CD4-positive, alpha-beta T cell treated with Interferon alpha-2 for 1 hour (primary cell): Measurements from ENCODE around the gene TBC1D9B.

Experiments
- DNase-seq, 2 donors: peaks; one replicate each; pipeline ENCODE4 v3.0.0-alpha.2; 2020 to 2022

Gene TBC1D9B

DNA sequence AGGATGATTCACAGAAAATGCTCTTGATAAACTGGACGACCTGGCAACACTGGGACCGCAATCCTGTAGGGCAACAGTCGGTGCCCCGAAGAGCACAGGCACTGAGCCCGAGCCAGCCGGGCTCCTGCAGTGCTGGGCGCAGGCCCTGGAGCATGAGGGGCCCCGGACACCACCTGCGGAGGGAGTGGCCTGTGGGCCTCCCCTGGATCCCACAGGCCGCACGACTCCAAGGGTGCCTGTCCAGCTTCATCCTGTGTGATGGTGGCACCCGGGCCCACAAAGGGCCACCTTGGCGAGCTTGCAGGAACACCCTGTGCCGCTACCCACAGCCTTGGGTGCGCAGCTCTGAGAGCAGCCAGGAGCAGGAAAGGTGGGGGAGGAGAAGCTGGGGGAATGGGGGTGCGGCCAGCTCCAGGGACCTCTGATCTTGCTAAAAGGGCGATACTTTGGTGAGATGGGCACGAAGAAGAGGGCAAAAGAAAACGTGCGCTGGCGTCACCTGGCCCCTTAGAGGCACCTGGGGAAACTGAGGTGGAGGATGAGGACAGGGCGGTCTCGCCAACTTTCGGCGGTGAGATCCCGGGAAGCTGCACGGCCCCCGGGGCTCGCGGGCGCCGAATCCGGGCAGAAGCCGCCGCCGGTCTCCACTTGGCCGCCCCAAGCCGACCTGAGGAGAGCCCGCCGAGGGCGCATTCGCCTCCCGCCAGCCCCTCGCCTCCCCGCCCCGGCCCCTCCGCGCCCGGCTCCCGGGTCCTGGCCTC, 722 bp downstream of the TBC1D9B start:
- DNase-seq, result peak in 1 of 2 donors; percentile 6

DNA sequence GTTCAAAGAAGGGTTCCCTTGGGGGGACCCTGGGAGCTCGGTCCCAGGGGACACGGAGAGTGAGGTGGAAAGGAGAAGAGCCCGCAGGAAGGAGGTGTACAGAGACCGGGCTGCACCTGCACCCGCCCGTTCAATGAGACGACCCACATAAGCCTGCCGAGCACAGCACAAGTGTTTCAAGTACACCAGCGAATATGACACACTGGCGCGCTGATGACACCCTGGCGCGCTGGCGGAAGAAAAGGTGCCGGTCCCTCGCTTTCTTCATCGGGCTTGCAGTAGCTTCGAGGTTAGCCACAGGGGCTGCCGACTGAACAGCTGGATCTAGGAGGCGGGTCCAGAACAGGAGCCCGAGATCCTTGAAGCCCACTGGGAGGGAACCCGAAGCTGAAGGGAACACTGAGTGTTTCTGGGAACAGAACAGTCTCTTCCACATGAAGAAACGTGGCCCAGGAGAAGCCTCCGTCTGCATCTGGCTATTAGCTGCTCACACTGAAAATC, 1.4 kb downstream of the TBC1D9B start:
- no peak for DNase-seq

DNA sequence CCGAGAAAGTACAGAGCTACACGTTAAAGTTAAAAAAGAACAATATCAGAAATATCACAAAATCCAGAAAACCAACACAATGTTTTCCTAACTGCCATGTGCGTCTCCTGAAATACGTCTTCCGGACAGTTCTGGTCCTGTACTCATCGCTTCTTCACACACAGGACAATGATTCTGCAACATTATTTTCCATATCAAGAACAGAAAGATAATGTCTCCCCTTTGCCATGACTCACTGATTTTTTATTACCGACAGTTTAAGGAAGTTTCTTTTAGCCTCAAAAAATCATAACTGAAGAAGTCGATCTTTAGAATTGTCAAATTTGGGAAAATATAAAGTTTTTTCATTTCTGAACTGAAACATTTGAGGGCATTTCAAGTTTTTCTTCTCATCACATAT, 2.5 kb downstream of the TBC1D9B start:
- no peak for DNase-seq

DNA sequence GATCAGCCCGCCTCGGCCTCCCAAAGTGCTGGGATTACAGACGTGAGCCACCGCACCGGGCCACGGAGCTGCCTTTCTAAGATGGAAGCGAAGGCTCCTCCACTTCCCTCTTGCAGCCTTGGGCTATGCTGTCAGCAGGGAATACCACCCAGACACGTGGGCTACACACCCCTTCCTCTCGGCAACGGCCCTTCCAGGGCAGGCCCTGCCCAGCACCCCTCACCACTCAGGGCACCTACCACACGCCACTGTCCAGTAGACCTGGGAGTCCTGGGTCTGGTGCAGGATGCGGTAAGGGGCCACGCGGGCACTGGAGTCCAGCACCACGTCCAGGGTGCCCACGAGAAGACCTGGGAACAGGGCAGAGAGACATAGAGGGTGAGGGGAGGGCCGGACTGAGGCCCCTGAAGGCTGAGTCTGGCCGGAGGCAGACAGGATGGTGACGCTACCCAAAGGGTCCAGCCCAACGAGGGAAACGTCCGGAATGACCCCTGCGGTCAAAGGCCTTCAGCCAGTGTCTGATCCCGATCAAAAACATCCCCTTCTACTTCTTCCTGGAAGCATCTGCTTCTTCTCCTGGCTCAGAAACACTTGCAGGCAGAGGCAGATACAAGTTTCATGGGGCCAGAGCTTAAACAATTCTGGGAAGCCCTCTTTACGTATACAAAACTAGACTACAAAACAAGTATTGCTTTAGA, 3.1 kb downstream of the TBC1D9B start:
- no peak for DNase-seq

DNA sequence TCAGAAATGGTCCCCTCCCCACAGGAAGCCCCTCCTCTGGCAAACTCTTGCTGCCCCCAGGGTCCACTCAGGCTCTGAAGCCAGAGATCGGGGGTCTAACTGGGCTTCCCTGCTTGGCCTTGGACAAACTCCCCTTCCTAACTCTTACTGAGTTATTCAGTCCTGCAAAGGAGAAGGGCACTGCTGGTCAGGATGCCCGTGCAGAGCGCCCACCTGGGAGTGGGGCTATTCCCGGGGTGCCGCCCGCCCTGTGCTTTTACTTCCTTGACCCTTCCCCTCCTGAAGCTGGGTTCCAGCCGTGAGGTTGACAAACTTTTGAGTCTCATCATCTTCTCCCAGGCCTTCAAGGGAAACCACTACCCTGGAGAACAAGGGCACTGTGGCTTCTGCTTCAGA, 4.9 kb downstream of the TBC1D9B start:
- DNase-seq, result no peak

DNA sequence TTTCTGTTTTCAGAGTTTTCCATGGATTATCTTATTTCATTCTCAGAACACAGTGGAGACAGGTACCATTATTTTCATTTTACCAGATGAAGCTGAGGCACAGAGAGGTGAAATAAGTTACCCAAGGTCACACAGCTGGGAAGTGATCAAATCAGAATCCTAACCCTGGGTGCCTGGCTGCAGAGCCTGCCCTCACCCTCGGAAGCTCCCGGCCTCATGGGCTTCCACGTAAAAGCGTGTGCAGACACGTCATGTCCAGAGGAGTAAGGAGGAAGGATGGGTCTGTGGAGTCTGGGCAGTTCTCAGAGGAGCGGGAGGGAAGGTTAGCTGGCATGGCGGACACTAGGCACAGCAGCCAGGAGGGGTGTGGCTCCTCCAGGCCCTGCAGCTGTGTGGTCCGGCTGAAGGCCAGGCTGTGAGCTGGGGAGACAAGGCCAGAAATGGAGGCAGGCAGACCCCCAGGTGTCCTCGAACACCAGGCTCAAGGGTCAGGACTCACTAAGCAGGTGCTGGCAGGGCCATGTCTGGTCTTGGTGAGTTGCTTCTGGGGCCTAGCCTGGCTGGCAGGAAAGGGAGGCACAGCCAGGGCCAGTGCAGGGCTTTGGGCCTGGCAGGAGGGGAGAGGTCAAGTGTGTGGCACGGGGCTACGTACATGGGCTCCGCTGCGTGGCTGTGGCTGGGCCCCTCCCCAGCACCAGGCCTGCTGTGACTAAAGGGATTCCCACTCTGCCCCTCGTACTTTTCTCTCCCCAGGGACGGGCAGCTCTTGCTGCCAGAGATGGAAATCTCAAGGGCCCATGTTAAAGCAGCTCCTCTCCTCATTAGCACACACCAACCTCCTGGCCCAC, 5.6 kb downstream of the TBC1D9B start:
- DNase-seq, result no peak

DNA sequence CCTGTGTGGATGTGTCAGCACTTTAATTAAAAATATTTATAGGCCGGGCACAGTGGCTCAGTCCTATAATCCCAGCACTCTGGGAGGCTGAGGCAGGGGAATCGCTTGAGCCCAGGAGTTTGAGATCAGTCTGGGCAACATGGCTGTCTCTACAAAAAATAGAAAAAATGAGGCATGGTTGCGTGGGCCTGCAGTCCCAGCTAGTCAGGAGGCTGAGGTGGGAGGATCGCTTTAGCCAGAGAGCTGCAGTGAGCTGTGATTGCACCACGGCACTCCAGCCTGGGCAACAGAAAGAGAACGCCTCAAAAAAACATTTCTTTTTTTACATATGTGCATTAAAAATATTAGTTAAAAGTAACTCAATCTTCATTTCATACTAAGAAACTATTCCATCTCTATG, 6.2 kb downstream of the TBC1D9B start:
- DNase-seq, result no peak

DNA sequence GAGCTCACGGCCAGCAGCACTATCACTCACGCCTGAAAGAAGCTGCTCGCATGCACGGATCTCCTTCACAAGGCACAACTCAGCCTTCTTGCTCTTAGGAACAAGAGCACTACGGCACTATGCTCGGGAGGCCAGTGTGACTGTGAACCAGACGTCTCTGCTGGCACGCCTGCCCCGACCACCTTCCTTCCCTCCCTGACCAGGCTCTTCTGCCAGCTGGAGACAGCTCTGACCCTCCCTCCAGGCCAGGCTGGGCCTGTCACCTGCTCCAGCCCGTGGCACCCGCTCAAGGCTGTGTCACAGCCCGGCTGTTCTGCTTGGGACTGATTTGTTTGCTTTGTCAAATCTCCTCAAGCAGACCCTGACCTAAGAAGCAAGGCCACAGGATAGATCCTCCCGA, 7.0 kb downstream of the TBC1D9B start:
- DNase-seq, result no peak

DNA sequence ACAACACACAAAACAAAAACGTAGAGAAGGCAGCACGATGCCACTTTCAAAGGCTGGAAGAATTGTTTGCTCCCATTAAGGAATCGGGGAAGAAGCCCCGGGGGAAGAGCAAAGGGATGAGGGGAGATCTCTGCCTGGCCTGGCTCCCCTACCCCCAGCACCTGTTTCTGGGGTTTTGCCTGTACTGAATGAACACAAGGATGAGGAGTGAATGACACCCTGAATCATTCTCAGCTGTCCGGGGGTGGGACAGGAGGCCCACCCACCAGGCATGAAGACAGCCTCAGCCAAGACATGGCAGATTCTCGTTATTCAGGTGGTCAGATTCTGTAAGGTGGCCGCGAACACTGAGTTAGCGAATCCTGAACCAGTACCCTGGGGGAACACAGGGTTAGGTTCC, 7.5 kb downstream of the TBC1D9B start:
- no peak for DNase-seq

DNA sequence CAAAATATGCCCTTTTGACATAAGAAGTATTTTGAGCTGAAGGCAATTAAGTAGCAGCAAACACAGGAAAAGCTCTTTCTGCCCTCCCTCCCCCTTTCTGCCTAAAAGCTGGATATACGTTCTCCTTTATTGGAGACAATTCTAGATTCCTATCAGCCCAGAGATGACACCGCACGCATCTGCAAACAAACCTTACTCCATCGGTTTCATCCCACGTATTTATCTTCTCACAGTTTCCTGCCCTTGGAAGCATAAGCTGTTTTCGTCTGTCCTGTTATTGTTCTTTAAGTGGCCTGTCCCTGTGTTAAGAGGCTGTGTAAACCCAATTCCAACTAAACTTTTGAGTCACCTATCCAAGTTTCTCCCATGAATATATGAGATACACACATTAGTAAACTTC, 11.8 kb downstream of the TBC1D9B start:
- DNase-seq, result no peak

DNA sequence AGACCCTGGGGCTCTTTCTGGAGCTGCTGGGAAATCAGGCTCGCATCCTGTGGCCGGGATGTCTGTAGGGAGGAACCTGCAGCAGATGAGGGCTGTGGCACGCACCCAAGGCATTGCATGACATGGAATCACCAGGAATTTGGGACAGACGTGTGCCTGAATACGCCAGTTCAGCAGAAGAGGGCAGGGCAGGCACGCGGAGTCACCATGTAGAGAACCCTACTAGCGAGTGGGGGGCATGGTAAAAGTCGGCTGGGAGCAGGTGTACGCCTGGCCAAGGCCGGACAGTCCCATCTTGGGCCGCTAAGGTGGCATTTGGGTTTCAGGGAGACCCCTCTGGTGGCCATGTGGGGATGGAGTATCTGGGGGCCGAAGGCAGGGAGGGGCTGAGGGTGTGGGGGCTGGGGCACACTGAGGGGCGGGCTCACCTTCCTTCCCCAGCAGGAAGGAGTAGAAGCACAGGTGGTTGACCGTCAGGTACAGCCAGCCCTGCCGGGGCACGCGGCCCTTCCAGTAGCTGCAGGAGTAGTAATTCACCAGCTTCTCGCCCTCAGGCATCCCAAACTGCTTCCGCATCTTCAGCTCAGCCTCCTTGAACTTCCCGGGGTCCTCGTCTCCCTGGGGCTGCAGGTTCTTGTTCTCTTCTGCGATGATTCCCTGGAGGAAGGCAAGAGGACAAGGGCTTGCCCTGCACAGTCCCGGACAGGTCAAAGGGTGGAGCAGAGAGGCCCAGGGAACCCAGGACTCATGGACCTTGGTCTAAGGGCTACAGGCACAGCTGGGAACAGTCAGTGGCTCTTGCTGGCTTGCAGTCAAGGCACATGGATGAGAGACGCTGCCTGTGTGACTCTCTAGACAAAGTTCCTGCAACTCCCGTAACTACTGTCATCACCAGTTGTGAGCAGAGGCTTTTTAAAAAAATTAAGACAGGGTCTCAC, 13.5 kb downstream of the TBC1D9B start:
- no peak for DNase-seq

DNA sequence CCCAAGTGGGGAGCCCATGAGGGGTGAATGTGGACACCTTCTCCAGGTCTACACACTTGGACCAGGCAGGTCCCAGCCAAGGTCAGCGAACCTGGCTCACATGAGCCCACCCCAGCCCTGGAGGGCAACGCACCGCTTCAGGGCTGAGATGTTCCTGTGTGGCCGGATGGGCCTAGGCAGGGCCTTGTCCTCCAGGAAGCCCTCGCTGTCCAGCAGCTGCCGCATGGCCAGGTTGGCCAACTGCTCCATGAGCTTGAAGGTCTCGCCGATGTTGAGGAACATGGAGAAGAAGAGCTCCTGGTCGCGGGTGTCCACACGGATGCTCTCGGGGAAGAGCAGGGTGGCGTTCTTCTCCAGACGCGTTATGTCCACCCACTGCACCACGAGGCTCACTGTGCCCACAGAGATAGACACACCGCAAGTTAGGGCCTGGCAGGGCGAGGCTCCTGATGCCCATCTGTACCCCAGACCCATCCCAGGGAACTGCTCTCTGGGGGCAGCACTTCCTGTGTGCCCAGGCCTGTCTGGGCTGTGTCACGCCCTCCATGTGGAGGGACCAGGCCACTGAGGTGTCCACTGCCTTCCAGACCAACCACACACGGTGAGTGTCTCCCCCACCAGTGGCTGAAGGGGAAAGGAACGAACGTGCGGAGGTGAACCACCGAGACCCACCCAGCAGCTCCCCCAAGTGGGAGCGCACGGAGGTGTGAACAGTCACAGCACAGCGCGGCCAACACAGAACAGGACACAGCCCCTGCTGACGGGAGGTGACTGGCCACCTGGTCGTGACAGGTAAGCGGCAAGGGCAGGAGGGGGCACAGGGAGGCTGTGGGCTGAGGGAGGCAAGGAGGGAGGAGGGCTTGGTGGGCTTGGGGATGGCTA, 14.4 kb downstream of the TBC1D9B start:
- no peak for DNase-seq

DNA sequence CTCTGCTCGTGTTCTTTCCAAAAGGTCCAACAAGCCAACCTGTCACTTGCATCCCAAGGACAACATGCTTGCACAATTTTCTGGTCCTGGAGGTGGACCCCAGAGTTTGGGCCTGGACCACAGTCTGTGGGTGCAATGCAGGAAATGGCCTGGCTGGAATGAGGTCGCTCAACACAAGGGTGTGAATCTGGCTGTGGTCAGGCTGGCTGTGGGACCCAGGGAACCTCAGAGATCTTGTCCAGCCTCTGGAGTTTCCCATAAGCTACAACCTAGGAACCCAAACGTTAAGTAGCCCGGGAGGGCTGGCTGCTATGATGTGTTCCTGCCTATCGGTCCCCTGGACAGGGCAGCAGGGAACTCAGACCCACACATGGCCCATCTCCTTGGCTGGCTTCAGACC, 15.4 kb downstream of the TBC1D9B start:
- DNase-seq, result no peak

DNA sequence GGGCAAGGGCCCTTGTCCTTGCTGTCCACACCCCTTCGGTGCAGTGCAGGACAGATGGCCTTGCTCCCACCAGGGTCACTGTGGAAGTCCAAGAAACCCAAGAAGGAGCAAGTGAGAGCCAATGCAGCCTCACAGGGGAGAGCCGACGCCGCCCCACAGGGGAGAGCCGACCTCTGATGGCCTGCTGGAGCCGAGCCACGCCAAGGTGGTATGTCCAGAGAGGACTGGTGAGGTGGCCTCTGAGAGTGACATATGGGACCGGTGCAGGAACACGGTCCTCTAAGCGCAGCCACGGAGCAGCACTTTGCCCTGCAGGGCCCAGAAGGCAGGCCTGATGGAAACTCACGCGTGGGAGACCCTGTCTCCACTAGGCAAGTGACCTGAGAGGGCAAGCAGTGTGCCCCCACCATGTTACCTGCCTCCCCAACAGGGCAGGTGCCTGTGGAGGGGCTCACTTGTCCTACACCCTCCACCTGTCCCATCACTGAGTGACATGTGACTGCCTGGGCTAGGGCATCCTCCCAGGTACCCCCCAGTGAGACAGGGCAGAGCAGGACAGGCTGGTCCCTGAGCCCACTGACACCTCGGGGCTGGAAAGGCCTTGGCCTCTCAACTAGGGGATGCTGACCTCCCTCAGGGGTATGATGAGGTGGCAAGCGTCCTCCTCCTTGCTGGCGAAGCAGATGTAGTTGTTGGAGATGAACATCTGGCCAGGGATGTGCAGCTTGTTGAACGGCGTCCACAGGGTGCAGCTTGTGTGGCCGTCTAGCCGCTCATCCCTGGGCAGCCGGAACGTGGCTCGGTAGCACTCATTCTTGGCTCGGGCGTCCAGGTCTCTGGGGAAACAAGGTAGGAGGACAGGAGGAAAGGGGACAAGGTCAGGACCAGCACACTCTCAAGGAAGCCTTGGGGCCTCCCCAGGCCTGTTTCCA, 16.7 kb downstream of the TBC1D9B start:
- DNase-seq, result no peak

DNA sequence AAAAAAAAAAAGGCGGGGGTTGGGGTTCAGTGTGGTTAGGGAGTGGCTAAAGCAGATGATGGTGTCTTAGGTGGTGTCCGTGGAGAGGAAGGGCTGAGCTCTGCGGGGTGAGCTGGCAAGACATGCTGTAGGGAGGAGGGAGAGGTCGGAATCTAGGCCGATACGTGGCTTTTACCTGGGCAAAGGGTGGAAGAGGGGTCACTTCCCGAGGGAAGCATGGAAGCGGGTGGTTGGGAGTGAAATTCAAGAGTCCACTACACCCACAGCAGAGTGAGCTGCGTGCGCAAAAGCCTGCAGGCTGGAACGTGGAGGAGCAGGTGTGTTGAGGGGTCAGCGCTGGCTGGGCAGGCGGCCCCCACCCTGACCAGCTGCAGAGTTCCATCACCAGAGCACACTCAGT, 17.8 kb downstream of the TBC1D9B start:
- no peak for DNase-seq

DNA sequence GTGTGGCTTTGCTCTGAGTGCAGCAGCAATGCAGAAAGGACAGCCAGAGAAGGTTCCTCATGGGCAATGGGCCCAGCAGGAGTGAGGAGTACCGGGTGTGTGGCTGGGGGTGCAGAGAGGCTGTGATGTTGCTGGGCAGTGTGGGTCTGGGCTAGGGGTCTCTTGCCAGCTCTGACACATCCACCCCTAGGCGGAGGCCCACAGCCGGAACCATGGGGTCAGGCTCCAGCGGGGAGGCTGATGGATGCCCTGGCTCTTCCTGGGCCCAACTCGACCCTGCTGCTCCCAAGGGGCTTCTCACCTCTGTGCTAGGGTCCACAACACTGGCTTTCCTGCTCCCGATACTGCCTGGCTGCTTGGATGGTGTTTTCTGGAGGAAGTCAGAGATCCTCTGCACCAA, 19.9 kb downstream of the TBC1D9B start:
- no peak for DNase-seq

DNA sequence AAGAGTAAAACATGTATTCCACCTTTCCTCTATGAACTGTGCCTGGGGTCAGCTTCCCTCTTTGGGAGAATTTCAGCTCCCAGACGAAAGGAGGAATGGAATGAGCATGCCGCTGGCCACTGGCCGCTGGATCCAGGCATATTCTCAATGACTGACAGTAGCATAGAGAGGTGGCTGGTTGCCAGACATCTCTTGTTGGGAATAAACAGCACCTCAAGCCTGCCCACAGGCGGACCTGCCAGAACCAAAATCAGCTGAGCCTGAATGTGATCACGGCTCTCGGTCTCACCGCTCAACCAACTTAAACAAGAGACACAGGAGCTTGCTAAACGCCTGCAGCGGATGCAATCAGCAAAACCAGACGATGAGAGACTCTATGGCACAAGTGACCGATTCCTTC, 20.6 kb downstream of the TBC1D9B start:
- no peak for DNase-seq

DNA sequence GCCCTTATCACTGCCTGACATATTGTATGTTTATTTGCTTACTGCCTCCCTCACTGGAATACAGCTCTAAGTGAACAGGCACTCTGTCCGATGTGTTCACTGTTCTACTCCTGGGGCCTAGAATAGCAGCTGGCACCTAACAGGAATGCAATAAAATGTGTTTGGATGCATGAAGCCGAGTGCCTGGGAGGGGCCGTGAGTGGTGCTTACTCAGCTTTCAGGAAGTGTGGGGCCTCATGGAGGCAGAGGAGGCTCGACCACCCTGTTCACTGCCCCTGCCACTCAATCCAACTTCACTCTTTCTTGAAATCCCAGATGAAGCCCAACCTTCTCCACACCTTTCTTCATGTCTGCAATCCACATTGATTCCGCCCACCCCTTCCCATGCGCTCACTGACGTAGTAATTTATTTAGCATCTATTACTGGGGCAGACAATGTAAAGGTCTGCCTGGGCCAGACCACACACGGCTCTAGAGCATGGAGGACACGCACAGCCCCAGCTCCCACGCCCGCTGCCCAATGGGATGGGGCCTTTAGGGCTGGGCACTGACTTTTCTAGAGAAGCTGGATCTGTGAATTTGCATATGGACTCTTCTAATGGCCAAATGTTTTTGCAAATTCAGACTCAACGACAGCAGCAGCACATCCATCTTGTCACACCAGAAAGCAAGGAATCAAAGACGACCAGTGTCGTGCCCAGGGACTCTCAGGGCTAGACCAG, 21.3 kb downstream of the TBC1D9B start:
- no peak for DNase-seq

DNA sequence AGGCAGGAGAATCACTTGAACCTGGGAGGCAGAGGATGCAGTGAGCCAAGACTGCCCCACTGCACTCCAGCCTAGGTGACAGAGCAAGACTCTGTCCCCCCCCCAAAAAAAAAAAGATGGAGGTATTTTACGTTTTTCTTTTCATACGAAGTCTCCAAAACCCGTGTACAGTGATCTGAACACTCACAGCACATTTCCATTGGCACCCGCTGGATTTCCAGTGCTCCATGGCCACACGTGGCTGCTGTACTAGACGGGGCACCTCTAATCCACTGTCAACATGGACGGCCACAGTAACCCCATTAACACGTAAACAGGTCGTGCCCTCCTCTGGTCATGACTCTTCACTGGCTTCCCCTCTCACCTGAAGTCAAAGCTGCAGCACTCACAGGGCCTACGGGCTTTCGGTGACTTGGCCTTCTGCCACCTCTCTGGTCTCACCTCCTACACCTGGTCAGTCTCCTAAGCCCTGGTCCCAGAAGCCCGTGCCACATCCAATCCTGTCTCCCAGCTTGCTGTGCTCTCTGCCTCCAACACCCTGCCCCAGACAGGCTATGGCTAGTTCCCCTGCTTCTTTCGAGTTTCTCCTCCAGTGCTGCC, 22.1 kb downstream of the TBC1D9B start:
- no peak for DNase-seq
